GM12874 (cell line): ENCODE data around the gene FBXO41.

Experiments
- CTCF ChIP-seq: IDR thresholded peaks from 2 replicates; pipeline ENCODE4 v1.5.1; 2011; ENCODE audit warnings: low read depth, mild to moderate bottlenecking, control low read depth, low read length, moderate library complexity; ENCODE audit not compliant: insufficient read depth

FBXO41 gene

GRCh38 chr2:73285159-73285739 is 971 bp upstream of the FBXO41 start:
- TF ChIP-seq CTCF: no peak

- no peak for TF ChIP-seq CTCF
These were observed 558 bp downstream of the FBXO41 start for GRCh38 chr2:73283545-73284295.

DNA sequence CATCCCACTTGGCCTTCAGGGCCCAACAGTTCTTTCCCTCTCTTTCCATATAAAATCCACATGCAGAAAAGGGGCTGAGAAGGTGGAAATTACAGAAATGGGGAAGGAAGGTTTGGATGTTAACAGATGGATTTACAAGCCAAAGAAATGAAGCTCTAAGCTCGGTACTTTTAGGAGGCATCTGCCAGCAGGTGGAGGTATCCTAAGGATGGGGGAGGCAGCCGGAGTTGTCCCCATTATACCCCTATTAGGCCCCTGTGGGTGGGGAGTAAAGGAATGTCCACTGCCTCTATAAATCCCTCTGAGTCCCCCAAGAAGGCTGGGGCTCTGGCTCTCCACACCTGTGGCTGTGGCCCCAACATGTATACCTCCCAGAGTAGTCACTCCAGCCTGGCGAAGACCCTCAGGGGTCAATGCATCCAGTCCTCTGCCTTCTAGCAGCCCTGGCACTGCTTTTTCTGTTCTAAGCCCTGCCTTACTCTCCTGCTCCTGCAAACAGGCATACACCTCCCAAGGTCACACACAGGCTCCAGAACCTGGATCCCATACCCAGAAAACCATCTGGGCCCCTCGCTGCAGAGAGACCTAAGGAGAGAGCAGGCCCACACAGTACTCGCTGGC is 1.2 kb downstream of the FBXO41 start:
- no peak for TF ChIP-seq CTCF

DNA sequence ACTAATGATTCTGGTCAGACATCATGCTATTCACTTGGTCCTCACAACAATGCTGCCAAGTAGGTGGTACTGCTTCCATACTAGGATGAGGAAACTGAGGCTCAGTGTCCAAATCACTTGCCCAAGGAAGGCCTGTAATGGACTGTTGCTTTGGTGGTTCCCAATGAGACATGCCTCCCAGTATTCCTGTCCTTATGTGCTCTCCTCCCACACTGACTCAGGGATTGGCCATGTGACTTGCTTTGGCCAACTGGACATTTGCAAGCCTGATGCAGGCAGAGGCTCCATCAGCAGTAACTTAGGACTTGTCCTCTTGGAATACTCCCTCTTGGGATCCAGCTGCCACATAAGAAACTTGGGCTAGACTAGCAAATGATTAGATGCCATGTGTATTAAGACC is 3.0 kb downstream of the FBXO41 start:
- TF ChIP-seq CTCF: no peak

- no peak for TF ChIP-seq CTCF
These were observed 4.4 kb downstream of the FBXO41 start for GRCh38 chr2:73279852-73280251.

DNA sequence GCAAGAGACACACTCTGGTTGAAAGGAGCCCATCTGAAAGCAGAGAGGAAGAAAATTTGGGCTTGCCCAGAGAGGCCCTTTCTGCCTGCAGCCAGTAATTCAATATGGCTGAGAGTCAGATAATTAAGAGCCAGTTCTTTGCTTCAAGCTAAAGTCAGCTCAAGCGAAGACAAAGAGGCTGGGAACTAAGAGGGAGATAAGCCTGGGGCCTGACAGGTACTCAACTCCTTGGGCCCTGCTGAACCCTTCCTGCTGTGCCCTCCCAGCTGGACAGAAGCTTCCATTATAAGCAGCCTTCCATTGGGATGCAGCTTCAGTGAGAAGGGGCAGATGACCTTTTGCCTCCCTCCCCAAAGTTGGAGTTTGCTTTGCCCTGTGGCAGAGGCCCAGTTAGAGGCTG is 12.0 kb downstream of the FBXO41 start:
- no peak for TF ChIP-seq CTCF

GRCh38 chr2:73269686-73270465 is 14.4 kb downstream of the FBXO41 start:
- TF ChIP-seq CTCF: no peak
